ENCODE results near the gene MED4.

- TF ChIP-seq CTCF (IDR thresholded peaks at IDR 0.05): no peak
- no peak for TF ChIP-seq POLR2A (IDR thresholded peaks at IDR 0.05)
Measured at GRCh38 chr13:48078251-48078656, 16.6 kb downstream of the MED4 start.

All from testis (tissue), 2 donors.